ENCODE measurements around the gene PNPO. TPM values are rescaled to one million over a fixed set of nuclear protein-coding genes. Genes with fewer than 3 reads are reported as not detected.

PNPO gene
- total and polyA plus RNA-seq, 2 of the 8 experiments (the other 6 are each of a cell fraction or from before 2014, with no cell fraction given) = 7.0 to 8.1 TPM

GRCh38 chr17:47918006-47918405 is 23.4 kb upstream of the PNPO start:
- H4K20me1 ChIP-seq (replicated peaks in 1 of 2; ENCODE audit: control insufficient read depth in 1 of 2, insufficient read depth in 2 of 2, low read length in 2 of 2) = no peaks in the 10 kb centered on the region
- H3K23ac ChIP-seq (ENCODE audit: insufficient read length) = no peak overlapping the region
- no peak overlapping the region for H2BK5ac ChIP-seq (ENCODE audit: low read depth, low read length)
- no peak overlapping the region for H3K4ac ChIP-seq (replicated peaks; ENCODE audit: insufficient read length, low read depth, low read length)
- DNase-seq (ENCODE audit: low read depth in 1 of 2, low spot score in 2 of 2) (no peak), FAIRE-seq (no peak)
- H4K5ac ChIP-seq (ENCODE audit: insufficient read length, low read depth, low read length) = no peak overlapping the region
- H3K9me3 ChIP-seq (ENCODE audit: insufficient read depth in 2 of 2, low read depth in 1 of 2, low read length in 1 of 2) = no peaks in the 10 kb centered on the region
- no peak overlapping the region for H2AK5ac ChIP-seq (ENCODE audit: low read depth, low read length)
- H3K79me2 ChIP-seq (ENCODE audit: control insufficient read depth in 1 of 2, insufficient read depth in 2 of 2, low read length in 2 of 2) = no peaks in the 10 kb centered on the region
- no peak overlapping the region for H2AFZ ChIP-seq (ENCODE audit: low read length)
- no peak overlapping the region for H3K56ac ChIP-seq (replicated peaks; ENCODE audit: insufficient read length, low read depth, low read length)
- H4K91ac ChIP-seq (replicated peaks; ENCODE audit: insufficient read length, low read length) = no peak overlapping the region
- POLR2A ChIA-PET (ENCODE audit: partially characterized antibody) = interaction anchor here (1.2 kb wide), 1 partner anchor 72 kb away, joined by 3 read pairs; no protein-coding TSS in a partner anchor
- no peak overlapping the region for H4K8ac ChIP-seq (ENCODE audit: extremely low read depth, insufficient read depth, low read length)
- no peak overlapping the region for H2BK15ac ChIP-seq (ENCODE audit: low read length)
- H3K23me2 ChIP-seq (ENCODE audit: low read depth, low read length) = no peaks in the 10 kb centered on the region
- H3K4me1 ChIP-seq (replicated peaks in 1 of 4; ENCODE audit: control insufficient read depth in 3 of 4, insufficient read depth in 4 of 4, low read length in 3 of 4) = no peaks in the 10 kb centered on the region
- no peaks in the 10 kb centered on the region for H3K79me1 ChIP-seq (ENCODE audit: low read depth, low read length)
- H3K18ac ChIP-seq (ENCODE audit: extremely low read depth, low read length) = no peak overlapping the region
- H3K9ac ChIP-seq (replicated peaks in 1 of 4; ENCODE audit: extremely low read depth in 1 of 4, low read depth in 3 of 4, low read length in 3 of 4) = no peak overlapping the region
- 96% methylated on average over 2 of the region's 2 CpGs; no CpG with 5 or more reads in 1 of the 2 experiments for WGBS, 2 experiments (ENCODE audit: extremely low coverage in 1 of 2, insufficient coverage in 1 of 2, insufficient read length in 1 of 2, insufficient replicate concordance in 2 of 2, low coverage in 1 of 2, low lambda C conversion rate in 2 of 2, missing lambda C conversion rate in 1 of 2)
- H2BK120ac ChIP-seq (replicated peaks; ENCODE audit: low read depth, low read length) = no peak overlapping the region
- H3K4me3 ChIP-seq (ENCODE audit: extremely low read depth in 1 of 4, insufficient read depth in 2 of 4, low read depth in 3 of 4, low read length in 4 of 4) = no peak overlapping the region
- H3K36me3 ChIP-seq (ENCODE audit: control insufficient read depth in 2 of 4, insufficient read depth in 4 of 4, low read length in 3 of 4) = no peaks in the 10 kb centered on the region; a peak in 2 of 8 replicates
- H3K4me2 ChIP-seq (ENCODE audit: insufficient read depth in 1 of 2, low read depth in 2 of 2, low read length in 2 of 2) = no peak overlapping the region
- no peak for TF ChIP-seq HDAC6 (IDR thresholded peaks at IDR 0.05; ENCODE audit: low read depth, low read length)
- no peak for TF ChIP-seq CBX5 (IDR thresholded peaks at IDR 0.05; ENCODE audit: low read depth, low read length)
- TF ChIP-seq RFX5 (IDR thresholded peaks at IDR 0.05; ENCODE audit: borderline replicate concordance, low read depth, low read length) = no peak
- TF ChIP-seq TAF1 (IDR thresholded peaks at IDR 0.05; ENCODE audit: low read depth, low read length) = no peak
- TF ChIP-seq SIN3A (conservative IDR thresholded peaks at IDR 0.05 in 1 of 2, IDR thresholded peaks at IDR 0.05 in 1 of 2; ENCODE audit: low read depth in 1 of 2, low read length in 2 of 2) = no peak
- TF ChIP-seq SIX5 (IDR thresholded peaks at IDR 0.05; ENCODE audit: low read depth, low read length) = no peak
- no peak for TF ChIP-seq SP1 (IDR thresholded peaks at IDR 0.05; ENCODE audit: low read depth, low read length)
- TF ChIP-seq YY1 (IDR thresholded peaks at IDR 0.05; ENCODE audit: low read depth, low read length) = no peak
- no peak for TF ChIP-seq EGR1 (IDR thresholded peaks at IDR 0.05; ENCODE audit: borderline replicate concordance, low read depth, low read length)
- no peak overlapping the region for H2BK20ac ChIP-seq (ENCODE audit: low read length)
- H3K27me3 ChIP-seq (replicated peaks in 1 of 4; ENCODE audit: control insufficient read depth in 3 of 4, extremely low read depth in 1 of 4, insufficient read depth in 3 of 4, low read length in 3 of 4) = no peaks in the 10 kb centered on the region
- no peak overlapping the region for H2BK12ac ChIP-seq (ENCODE audit: low read depth, low read length)
- no peak overlapping the region for H3K14ac ChIP-seq (ENCODE audit: insufficient read length)
- H3K27ac ChIP-seq (ENCODE audit: low read depth, low read length) = no peak overlapping the region
- CTCF ChIA-PET (ENCODE audit: partially characterized antibody) = interaction anchor here (1.1 kb wide), 1 partner anchor 28 kb away, joined by 7 read pairs; no protein-coding TSS in a partner anchor

Measured in H1 (cell line).